GM12872 (cell line): ENCODE data around the gene OLFML3.

ENCODE experiments used
- TF ChIP-seq, protein P1 (sequence below): IDR thresholded peaks from 3 replicates; pipeline ENCODE4 v1.5.1; 2011; ENCODE audit warnings: low read depth, mild to moderate bottlenecking, low read length, moderate library complexity; ENCODE audit not compliant: insufficient read depth

Gene OLFML3

GRCh38 chr1:113976609-113977278 is 2.5 kb upstream of the OLFML3 start:
- TF ChIP-seq, protein P1, sequence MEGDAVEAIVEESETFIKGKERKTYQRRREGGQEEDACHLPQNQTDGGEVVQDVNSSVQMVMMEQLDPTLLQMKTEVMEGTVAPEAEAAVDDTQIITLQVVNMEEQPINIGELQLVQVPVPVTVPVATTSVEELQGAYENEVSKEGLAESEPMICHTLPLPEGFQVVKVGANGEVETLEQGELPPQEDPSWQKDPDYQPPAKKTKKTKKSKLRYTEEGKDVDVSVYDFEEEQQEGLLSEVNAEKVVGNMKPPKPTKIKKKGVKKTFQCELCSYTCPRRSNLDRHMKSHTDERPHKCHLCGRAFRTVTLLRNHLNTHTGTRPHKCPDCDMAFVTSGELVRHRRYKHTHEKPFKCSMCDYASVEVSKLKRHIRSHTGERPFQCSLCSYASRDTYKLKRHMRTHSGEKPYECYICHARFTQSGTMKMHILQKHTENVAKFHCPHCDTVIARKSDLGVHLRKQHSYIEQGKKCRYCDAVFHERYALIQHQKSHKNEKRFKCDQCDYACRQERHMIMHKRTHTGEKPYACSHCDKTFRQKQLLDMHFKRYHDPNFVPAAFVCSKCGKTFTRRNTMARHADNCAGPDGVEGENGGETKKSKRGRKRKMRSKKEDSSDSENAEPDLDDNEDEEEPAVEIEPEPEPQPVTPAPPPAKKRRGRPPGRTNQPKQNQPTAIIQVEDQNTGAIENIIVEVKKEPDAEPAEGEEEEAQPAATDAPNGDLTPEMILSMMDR: peak; percentile 52

DNA sequence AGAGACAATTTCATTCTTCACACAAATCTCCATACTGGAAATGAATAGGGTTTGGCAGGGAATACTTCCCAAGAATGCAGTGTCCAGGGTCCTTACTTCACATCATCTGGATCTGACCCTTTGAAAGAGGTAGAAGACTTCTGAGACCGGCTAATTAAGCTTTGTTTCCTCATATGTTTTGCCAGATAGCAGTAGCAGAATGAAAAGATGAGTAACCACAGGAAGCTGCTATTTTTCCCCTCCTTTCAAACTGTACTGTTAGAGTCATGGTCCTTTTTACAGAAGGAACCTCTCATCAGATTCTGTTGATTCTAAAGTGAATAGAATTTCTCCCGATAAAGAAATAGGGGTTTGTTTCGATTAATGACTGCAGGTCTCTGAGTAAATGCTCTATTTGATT is 1.4 kb upstream of the OLFML3 start:
- TF ChIP-seq, protein P1: no peak

GRCh38 chr1:113980110-113980509 is 836 bp downstream of the OLFML3 start:
- TF ChIP-seq, protein P1: no peak

- TF ChIP-seq, protein P1: no peak
These were observed 3.0 kb downstream of the OLFML3 start for GRCh38 chr1:113981962-113982931.

DNA sequence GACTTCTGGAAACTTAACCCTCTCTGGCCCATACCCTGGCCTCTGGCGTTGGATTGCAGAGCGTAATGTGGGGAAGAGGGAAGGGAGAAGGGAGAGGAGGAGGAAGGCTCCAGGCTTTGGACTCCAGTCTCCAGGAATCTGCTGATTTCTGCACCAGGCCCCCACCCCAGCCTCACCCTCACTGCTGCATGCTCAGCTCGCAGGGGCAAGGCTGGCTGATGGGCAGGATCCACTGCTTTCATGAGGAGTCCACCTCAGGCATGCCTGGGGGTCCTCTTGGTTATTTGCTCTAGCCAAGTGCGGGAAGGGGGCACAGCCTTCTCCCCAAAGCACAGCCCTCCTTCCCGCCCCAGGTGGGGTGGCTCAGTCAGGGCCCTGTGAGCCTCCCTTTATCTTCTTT is 3.7 kb downstream of the OLFML3 start:
- TF ChIP-seq, protein P1: no peak

GRCh38 chr1:113983391-113983790 is 4.1 kb downstream of the OLFML3 start:
- TF ChIP-seq, protein P1: no peak

DNA sequence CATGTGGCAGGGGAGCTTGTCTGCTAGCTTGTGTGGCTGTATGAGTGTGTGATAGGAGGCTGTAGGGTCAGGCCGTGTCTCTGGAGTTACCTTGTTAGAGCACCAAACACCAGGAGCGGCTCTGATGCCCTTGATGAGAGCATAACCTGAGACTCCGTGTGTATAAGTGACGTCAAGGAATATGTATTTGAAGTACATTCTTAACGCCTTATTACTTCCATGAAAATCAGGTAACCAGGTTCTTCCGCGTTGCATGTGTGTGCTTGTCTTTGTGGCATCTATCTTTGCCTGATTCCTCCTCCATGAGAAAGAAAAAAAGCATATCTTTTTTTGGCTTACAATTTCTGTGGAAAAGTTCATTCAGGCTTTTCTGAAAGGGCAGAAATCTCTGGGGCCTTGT is 4.6 kb downstream of the OLFML3 start:
- TF ChIP-seq, protein P1: no peak
